OCI-LY1 (cell line): ENCODE measurements around the gene STAT4.

Experiments
- H2AFZ ChIP-seq: fragments of 200-600 bp; sonication (generic), shearing (Covaris generic); 2 replicates; pipeline ENCODE4 v1.6.0; 2014; ENCODE audit warnings: antibody characterized with exemption, mild to moderate bottlenecking, low read length
- H3F3A ChIP-seq: fragments of 200-600 bp; sonication (generic), shearing (Covaris generic); 2 replicates; pipeline ENCODE4 v1.6.0; 2014; ENCODE audit warnings: mild to moderate bottlenecking, antibody characterized with exemption, low read length, moderate library complexity; ENCODE audit not compliant: insufficient read depth
- H3K27ac ChIP-seq: fragments of 200-600 bp; sonication (generic); 2 replicates; pipeline ENCODE4 v1.5.1; 2014; ENCODE audit warnings: low read length, mixed run types, mild to moderate bottlenecking, low read depth; ENCODE audit not compliant: poor library complexity, severe bottlenecking
- H3K27me3 ChIP-seq: fragments of 200-600 bp; sonication (generic); 2 replicates; pipeline ENCODE4 v1.6.0; 2014; ENCODE audit warnings: antibody characterized with exemption, mild to moderate bottlenecking, low read length, moderate library complexity; ENCODE audit not compliant: insufficient read depth
- H3K36me3 ChIP-seq: fragments of 200-600 bp; sonication (generic); 2 replicates; pipeline ENCODE4 v1.6.1; 2014; ENCODE audit warnings: mild to moderate bottlenecking, antibody characterized with exemption, low read length, moderate library complexity, mixed read lengths; ENCODE audit not compliant: insufficient read depth
- H3K4me1 ChIP-seq: fragments of 200-600 bp; sonication (generic); 2 replicates; pipeline ENCODE4 v1.5.1; 2014; ENCODE audit warnings: mild to moderate bottlenecking, low read length, moderate library complexity; ENCODE audit not compliant: insufficient read depth, severe bottlenecking
- H3K4me2 ChIP-seq: fragments of 200-600 bp; sonication (generic), shearing (Covaris generic); 2 replicates; pipeline ENCODE4 v1.6.1; 2014; ENCODE audit warnings: low read length
- H3K4me3 ChIP-seq: fragments of 200-600 bp; sonication (generic); 2 replicates; pipeline ENCODE4 v1.5.1; 2014; ENCODE audit warnings: low read length, low read depth, mild to moderate bottlenecking, mixed read lengths; ENCODE audit not compliant: poor library complexity, severe bottlenecking
- H3K79me2 ChIP-seq: fragments of 200-600 bp; shearing (Covaris generic); 2 replicates; pipeline ENCODE4 v1.6.1; 2016; ENCODE audit warnings: mixed run types, low read length, mixed read lengths; ENCODE audit not compliant: insufficient read depth
- H3K9ac ChIP-seq: fragments of 200-600 bp; sonication (generic), shearing (Covaris generic); 2 replicates; pipeline ENCODE4 v1.6.1; 2014; ENCODE audit warnings: mild to moderate bottlenecking, low read length, mixed read lengths
- H3K9me2 ChIP-seq: fragments of 200-600 bp; sonication (generic), shearing (Covaris generic); 2 replicates; pipeline ENCODE4 v1.6.1; 2014; ENCODE audit warnings: low read depth, mild to moderate bottlenecking, low read length, mixed read lengths
- H3K9me3 ChIP-seq: fragments of 200-600 bp; shearing (Covaris generic); 2 replicates; pipeline ENCODE4 v1.6.1; 2014; ENCODE audit warnings: low read length, mixed read lengths
- H4K20me1 ChIP-seq: fragments of 200-600 bp; sonication (generic), shearing (Covaris generic); 2 replicates; pipeline ENCODE4 v1.6.0; 2016; ENCODE audit warnings: mild to moderate bottlenecking, low read length; ENCODE audit not compliant: insufficient read depth
- EZH2 ChIP-seq: fragments of 200-600 bp; sonication (generic), shearing (Covaris generic); IDR thresholded peaks from 2 replicates; pipeline ENCODE4 v1.8.0; 2017; ENCODE audit warnings: borderline replicate concordance, mixed run types, mild to moderate bottlenecking, antibody characterized with exemption, low read length, moderate library complexity, mixed read lengths
- TF ChIP-seq, protein P1 (sequence below): fragments of 200-600 bp; sonication (generic), shearing (Covaris generic); IDR thresholded peaks from 2 replicates; pipeline ENCODE4 v1.5.1; 2017; ENCODE audit warnings: mild to moderate bottlenecking, antibody characterized with exemption, low read length, moderate library complexity, mixed read lengths

STAT4 gene

DNA sequence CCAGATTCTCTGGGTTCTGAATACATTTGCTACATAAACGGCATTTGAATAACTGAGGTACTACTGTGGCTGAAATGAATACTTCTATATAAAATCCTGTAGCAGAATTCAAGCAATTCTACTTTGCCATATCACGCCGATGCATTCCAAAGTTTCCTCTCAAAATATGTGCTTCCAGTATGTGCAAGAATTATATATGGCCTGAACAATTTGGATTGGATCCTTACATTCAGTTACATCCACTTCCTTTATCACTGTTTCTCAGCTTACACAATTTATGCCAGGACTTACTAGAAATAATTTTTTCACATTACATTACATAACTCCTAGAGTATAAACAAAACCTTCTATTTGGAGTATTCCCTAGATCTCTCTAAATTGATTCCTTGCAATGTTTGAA lies 46.3 kb upstream of the STAT4 start:
- H3K27me3 ChIP-seq, result no peaks in the 10 kb centered on the region
- no peaks in the 10 kb centered on the region for H3K9me2 ChIP-seq
- no peak overlapping the region for H2AFZ ChIP-seq
- no peaks in the 10 kb centered on the region for H3K36me3 ChIP-seq
- H3F3A ChIP-seq, result no peaks in the 10 kb centered on the region
- no peaks in the 10 kb centered on the region for H3K4me1 ChIP-seq
- H3K27ac ChIP-seq, result no peak overlapping the region
- no peak overlapping the region for H3K4me2 ChIP-seq
- no peak overlapping the region for H3K4me3 ChIP-seq
- H3K9me3 ChIP-seq, result no peaks in the 10 kb centered on the region
- no peaks in the 10 kb centered on the region for H3K79me2 ChIP-seq
- no peak overlapping the region for H3K9ac ChIP-seq
- TF ChIP-seq, protein P1, sequence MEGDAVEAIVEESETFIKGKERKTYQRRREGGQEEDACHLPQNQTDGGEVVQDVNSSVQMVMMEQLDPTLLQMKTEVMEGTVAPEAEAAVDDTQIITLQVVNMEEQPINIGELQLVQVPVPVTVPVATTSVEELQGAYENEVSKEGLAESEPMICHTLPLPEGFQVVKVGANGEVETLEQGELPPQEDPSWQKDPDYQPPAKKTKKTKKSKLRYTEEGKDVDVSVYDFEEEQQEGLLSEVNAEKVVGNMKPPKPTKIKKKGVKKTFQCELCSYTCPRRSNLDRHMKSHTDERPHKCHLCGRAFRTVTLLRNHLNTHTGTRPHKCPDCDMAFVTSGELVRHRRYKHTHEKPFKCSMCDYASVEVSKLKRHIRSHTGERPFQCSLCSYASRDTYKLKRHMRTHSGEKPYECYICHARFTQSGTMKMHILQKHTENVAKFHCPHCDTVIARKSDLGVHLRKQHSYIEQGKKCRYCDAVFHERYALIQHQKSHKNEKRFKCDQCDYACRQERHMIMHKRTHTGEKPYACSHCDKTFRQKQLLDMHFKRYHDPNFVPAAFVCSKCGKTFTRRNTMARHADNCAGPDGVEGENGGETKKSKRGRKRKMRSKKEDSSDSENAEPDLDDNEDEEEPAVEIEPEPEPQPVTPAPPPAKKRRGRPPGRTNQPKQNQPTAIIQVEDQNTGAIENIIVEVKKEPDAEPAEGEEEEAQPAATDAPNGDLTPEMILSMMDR, result no peak
- TF ChIP-seq EZH2, result no peak
- H4K20me1 ChIP-seq, result no peaks in the 10 kb centered on the region

DNA sequence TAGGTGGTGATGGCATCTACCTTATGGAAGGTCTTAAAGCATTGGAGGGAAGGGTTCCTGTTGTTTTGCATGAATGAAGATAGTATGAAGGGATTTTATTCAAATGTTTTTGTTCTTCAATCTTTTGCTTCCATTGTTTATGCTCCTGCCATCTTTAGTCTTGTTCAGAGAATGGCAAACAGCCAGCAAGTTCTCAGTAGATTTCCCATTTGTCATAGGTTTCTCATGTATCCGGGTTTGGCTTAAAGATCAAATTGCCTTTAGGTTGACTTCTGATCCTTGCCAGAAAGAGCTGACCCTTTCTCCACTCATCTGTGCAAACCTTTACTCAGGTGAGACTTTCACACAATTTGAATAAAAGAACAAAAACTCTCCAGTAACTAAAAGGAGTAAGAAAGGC lies 44.2 kb upstream of the STAT4 start:
- no peaks in the 10 kb centered on the region for H3K27me3 ChIP-seq
- no peaks in the 10 kb centered on the region for H3K4me1 ChIP-seq
- no peaks in the 10 kb centered on the region for H3K9me3 ChIP-seq
- no peak overlapping the region for H3K4me3 ChIP-seq
- no peak overlapping the region for H3K9ac ChIP-seq
- no peaks in the 10 kb centered on the region for H3K36me3 ChIP-seq
- H2AFZ ChIP-seq, result no peak overlapping the region
- no peak overlapping the region for H3K4me2 ChIP-seq
- H3F3A ChIP-seq, result no peaks in the 10 kb centered on the region
- no peaks in the 10 kb centered on the region for H3K79me2 ChIP-seq
- H4K20me1 ChIP-seq, result no peaks in the 10 kb centered on the region
- TF ChIP-seq, protein P1, result no peak
- no peak for TF ChIP-seq EZH2
- no peak overlapping the region for H3K27ac ChIP-seq
- H3K9me2 ChIP-seq, result no peaks in the 10 kb centered on the region

DNA sequence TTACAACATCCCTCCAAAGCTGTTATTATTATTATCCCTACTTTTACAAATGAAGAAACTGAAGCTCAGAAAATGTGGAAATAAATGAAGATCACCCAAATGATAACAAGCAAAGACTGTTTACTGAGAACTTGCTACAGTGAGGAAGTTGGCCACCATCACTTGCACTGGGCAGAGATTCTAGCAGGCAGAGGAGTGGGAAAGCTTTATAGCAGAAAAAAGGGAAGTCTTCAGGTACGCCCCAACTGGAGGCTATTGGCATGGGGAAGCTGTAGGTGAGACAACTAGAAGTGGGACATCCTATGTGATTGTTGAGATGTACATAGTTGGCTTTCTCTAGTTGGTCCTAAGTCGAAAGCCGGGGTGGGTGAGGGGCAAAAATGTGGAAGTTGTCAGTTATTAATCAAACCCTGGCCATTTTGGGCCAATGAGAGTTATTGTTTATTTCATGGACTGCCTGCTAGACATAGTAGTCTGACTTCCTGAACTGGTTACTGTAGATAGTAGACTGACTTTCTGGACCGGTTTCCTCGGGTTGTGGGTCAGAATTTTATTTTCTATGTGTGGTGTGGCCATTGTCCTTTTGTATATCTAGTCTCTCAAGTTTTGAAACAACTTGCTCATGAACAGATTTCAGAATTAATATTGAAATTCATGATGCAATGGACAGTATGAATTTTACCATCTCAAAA lies 40.2 kb upstream of the STAT4 start:
- H4K20me1 ChIP-seq, result no peaks in the 10 kb centered on the region
- no peaks in the 10 kb centered on the region for H3K4me1 ChIP-seq
- H3K27me3 ChIP-seq, result no peaks in the 10 kb centered on the region
- H3K4me3 ChIP-seq, result no peak overlapping the region
- no peak overlapping the region for H3K9ac ChIP-seq
- H3K79me2 ChIP-seq, result no peaks in the 10 kb centered on the region
- no peak overlapping the region for H2AFZ ChIP-seq
- H3K27ac ChIP-seq, result no peak overlapping the region
- H3K4me2 ChIP-seq, result no peak overlapping the region
- TF ChIP-seq, protein P1, result no peak
- TF ChIP-seq EZH2, result no peak
- H3K36me3 ChIP-seq, result no peaks in the 10 kb centered on the region
- no peaks in the 10 kb centered on the region for H3K9me3 ChIP-seq
- H3F3A ChIP-seq, result no peaks in the 10 kb centered on the region
- H3K9me2 ChIP-seq, result no peaks in the 10 kb centered on the region
